GM19455 (cell line): ENCODE measurements around the gene THOP1.

Source experiments
- ATAC-seq: cut with Tn5 transposase; IDR thresholded peaks from one replicate; pipeline ENCODE4 v1.9.1; 2021; ENCODE audit not compliant: unreplicated experiment

The THOP1 gene

DNA sequence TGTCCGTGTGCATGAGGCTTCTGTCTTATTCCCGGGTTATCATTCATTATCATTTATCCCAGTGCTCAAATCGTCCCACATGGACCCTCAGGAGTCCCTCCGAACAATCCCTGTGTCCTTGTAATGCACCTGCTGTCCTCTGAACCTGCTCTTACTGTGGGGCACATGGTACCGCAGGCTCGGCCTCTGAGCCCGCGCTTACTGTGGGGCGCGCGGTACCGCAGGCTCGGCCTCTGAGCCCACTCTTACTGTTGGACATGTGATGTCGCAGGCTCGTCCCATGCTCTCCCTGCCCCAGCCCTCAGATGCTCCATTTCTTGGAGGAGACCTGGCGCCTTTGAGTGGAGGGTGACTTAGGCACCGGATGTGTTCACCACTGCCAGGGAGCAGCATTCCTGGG, 17.5 kb downstream of the THOP1 start:
- ATAC-seq: no peak

- no peak for ATAC-seq
These were observed 18.3 kb downstream of the THOP1 start for GRCh38 chr19:2803486-2804155.

DNA sequence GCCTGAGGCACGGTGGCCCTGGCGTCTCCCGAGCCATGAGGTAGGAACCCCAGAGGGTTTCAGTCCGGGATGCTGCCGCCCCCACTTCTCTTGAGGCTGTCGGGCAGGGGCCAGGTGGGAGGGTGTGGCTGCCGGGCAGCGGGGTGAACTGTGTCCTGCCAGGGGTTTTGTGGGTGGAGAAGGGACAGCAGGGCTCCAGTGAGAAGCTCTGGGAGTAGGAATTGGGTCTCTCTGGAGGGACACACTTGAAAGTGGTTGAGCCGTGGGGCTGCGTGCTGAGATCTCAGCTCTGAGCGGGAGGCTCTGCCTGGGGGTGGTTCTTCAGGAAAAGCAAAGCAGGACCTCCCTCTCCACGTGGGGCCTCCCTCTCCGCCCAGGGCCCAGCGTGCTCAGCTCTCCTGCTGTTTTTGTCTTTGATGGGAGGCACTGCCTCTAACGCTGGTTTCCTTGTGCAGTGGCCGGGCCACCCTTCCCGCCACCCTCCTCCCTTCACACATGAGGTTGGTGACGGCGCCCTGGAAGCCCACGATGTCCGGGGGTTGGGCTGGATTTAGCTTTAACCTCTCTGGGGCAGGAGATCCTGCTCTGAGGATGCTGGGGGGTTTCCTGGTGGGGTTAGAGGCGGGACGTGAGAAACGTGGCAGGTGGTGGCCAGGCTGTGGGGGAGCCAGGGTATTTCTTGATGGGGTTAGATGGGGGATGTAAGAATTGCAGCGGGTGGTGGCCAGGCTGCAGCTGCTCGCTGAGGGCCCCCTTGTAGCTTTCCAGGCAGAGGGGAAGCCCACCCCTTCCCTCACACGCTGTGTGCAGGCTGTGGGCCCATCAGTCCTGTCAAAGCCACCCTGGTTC, 19.1 kb downstream of the THOP1 start:
- ATAC-seq: no peak

GRCh38 chr19:2805261-2805900, 20.1 kb downstream of the THOP1 start:
- ATAC-seq: no peak

DNA sequence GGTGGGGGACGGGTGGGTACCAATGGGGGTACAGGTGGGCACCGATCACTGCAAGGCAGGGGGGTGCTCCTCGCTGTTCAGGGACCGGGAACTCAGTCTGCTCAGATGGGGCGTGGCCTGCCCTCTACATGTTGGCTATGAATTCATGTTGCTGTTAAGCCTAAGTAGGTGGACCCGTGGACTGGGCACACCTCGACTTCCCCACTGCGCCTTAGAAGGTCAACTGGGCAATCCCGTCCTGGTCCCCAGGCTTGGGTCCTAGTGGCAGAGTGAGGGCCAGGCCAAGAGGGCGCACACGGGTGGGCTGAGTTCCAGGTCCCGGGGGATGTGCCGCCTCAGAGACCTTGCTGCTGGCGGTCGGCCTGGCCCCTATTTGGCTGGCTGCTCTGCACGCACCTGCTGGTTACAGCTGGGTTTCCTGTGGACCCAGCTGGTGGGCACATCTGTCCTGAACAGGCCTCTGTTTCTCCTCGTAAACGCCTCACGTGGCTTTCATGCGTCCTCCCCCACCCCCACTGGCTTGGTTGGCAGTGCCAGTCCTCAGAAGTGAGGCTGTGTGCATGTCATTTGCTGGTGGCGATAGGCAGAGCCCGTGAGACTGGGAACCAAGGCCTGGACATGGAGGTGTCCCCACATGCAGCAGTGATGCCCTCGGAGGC, 20.8 kb downstream of the THOP1 start:
- ATAC-seq: no peak

GRCh38 chr19:2806736-2807378, 21.6 kb downstream of the THOP1 start:
- ATAC-seq: no peak

DNA sequence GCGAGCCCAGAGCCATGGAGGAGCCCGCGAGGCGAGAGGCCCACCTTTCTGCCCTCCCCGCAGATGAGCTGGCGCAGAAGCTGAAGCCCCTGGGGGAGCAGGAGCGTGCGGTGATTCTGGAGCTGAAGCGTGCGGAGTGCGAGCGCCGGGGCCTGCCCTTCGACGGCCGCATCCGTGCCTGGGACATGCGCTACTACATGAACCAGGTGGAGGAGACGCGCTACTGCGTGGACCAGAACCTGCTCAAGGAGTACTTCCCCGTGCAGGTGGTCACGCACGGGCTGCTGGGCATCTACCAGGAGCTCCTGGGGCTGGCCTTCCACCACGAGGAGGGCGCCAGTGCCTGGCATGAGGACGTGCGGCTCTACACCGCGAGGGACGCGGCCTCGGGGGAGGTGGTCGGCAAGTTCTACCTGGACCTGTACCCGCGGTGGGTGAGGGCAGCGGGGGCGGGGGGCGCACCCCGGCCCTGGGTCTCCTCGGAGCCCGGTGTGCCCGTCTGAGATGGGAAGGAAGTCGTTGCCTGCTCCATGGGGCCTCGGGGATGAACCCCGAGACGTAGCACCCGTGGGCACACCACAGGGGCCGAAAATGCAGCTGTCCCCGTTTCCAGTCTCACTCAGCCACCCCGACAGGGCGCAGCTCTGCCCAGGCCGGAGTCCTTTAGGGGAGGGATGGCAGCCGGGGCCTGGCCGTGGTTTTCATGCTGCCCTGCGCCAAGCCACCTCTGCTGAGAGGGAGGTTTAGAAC, 22.3 kb downstream of the THOP1 start:
- no peak for ATAC-seq

DNA sequence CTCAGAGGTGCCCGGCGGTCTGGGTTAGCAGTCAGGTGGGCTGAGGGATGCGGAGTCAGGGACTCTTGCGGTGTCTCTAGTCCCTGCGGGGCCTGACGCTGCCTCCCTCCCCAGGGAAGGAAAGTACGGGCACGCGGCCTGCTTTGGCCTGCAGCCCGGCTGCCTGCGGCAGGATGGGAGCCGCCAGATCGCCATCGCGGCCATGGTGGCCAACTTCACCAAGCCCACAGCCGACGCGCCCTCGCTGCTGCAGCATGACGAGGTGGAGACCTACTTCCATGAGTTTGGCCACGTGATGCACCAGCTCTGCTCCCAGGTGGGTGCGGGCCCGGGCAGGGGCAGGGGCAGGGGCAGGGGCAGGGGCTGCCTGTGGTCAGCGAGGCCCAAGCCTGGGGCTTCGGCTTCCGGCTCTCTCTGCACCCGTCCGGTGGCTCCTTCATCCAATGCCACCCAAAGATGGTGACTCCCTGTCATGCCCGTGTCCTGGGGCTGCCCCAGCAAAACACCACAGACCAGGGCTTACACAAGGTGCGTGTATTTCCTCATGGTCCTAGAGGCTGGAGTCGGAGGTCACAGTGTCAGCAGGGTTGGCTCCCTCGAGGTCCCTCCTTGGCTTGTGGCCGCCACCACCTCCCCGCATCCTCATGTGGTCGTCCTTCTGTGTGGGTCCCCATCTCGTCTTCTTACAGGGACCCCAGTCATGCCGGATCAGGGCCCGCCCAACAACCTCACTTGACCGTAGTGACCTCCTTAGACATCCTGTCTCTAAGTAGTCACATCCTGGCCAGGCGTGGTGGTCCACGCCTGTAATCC, 23.0 kb downstream of the THOP1 start:
- no peak for ATAC-seq

DNA sequence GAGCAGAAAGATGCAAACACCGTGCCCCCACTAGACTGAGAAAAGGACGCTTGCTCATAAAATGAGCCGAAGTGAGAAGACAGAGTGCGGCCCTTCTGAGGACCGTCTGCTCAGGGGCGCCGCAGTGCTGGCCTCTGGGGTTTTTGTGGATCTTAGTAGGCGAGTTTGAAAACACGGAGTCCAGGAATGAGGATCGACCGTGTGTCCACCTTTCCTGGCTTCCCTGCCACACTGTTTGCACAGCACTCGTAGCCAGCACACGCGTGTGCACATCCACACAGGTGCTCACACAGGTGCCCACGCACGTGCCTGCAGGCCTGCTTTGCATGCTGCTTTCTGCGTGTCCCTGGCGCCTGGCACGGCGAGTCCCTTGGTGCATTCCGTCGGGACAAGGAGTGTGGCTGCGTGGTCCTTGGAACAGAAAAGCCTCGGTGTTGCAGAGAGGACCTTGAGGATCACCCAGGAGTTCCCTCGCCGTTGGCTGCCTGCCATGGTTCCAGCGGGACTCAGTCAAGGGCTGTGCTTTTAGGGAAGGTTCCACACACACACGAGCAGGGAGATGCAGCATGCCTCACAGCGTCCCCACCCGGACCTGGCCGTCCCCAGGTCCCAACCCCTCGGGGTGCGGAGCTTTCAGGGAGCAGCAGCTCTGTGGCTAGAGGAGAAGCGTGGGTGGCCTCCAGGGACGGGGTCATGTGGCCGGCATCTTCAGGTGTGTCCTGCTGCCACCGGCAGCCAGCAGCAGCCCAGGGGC, 24.3 kb downstream of the THOP1 start:
- ATAC-seq: no peak

GRCh38 chr19:2810141-2811091, 25.1 kb downstream of the THOP1 start:
- no peak for ATAC-seq

- ATAC-seq: no peak
These were observed 26.0 kb downstream of the THOP1 start for GRCh38 chr19:2811221-2811722.

GRCh38 chr19:2811735-2812413, 26.6 kb downstream of the THOP1 start:
- no peak for ATAC-seq

DNA sequence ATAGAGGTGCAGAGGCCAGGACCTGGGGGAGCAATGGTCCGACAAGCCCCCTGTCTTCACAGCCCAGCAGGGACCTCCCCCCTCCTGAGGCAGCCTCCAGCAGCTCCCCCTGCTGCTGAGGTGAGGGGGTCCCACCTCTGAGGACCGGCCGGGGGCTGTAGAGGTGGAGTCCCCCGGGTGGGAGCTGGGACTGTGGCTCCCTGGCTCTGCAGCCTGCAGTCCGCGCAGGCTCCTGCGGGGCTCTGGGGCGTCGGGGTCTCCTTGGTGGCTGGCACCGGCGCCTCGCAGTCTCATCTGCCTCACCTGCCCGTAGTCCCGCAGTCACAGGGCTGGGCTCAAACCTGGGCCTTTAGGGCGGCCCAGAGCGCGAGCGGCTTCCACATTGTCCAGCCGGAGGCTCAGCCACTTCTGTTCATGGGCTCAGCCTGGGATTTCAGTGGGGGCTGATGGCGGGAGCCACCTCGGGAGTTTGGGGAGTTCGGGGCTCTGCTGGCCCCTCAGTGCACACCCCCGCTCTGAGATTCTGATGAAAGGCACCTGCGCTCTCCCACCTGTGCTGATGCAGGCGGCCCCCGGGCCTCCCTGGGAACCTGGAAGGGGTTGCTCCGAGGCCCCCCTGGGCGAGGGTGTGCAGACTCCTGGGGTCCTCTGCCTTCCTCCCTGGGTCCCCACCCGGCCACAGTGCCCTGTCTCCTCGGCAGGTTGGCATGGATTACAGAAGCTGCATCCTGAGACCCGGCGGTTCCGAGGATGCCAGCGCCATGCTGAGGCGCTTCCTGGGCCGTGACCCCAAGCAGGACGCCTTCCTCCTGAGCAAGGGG, 27.3 kb downstream of the THOP1 start:
- no peak for ATAC-seq

DNA sequence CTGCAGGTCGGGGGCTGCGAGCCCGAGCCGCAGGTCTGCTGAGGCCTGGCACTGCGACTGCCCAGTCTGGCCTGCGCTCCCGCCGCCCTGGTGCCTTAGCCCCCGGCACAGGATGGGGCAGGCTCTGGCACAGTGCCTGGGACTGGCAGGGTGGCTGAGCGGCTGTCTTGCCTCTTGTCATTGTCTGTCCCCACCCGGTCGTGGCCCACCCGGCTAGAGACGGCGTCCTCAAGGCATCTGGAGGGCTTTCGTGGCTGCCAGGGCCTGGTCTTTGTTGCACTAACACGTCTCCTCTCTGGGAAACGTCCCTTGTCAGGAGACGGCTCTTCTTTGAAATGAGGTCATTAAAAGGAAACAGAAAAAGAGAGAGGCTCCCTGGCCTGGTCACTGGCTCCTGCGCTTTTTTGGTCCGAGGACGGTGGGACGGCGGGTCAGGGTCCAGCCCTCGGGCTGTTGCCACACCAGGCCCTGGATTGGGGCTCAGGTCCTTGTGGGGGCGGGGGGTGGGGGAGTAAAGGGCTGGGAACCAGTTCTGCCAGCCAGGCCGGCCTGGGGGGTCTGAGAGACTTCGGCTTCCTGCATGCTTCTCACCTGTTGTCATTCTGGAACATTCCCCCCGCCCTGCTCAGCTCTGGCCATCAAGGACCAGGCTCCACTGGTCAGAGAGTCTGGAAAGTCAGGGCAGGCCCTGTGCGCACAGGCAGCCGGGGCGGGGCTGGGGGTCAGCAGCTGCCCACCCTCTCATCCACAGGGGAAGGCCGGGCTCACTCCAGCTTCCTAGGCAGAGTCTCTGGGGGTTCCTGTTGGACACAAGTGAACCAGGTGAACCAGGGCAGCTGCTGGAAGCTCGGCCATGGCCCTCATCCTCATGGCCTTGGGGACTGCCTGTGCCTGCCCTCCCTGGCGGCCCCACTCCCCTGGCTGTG, 28.2 kb downstream of the THOP1 start:
- no peak for ATAC-seq

GRCh38 chr19:2814426-2814825, 29.1 kb downstream of the THOP1 start:
- no peak for ATAC-seq
